HG03520 (cell line): ENCODE results near the gene PXDC1.
"Not testable (repeated sequence)": the region's sequence is repeated elsewhere in the genome, so short reads cannot be mapped to it uniquely, and the experiment has no call there.

ENCODE experiments used
- ATAC-seq: cut with Tn5 transposase; IDR thresholded peaks from one replicate; pipeline ENCODE4 v1.9.1; 2021; ENCODE audit warnings: mild to moderate bottlenecking, moderate library complexity; ENCODE audit not compliant: unreplicated experiment

Gene PXDC1

GRCh38 chr6:3737149-3737830 is 14.2 kb downstream of the PXDC1 start:
- ATAC-seq = no peak

- ATAC-seq = no peak
Measured at GRCh38 chr6:3735029-3735605, 16.4 kb downstream of the PXDC1 start.

- ATAC-seq = no peak
Measured at GRCh38 chr6:3734023-3734422, 17.5 kb downstream of the PXDC1 start.

GRCh38 chr6:3733321-3733925 is 18.1 kb downstream of the PXDC1 start:
- ATAC-seq = no peak

DNA sequence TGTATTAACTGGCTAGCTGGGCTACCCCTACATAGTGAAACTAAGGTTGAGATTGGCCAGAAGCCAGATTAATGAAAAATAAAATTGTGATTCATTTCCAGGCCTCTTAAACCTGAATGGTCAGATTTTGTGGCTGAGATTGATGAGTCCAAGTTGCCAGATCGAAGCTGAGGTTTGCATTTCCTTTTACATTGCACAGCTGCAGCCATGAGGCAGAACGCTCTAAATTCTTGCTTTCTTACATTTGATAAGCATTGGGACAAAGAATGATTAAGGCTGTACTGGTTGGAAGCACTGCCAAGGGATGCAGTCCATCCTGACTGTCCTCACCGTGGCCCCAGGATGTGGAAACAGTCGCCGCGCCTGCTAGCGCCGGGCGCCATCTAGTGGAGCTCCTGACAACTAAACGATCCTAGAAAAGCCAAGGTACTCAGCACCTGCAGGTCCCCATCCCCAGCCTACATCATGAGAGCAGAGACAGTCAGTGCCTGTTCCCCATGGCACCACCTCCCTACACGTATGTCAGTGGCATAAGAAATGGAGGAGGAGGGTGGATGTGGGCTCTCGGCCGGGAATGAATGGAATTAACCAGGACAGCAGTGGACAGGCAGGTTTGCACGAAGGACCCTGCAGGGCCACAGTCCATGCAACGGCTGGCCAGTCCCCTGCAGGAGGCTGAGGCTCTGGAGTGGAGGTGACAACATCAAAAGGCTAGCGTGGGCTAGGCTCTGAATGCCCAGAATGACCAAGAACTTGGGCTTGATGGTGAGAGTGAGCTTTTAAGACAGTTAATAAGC is 19.0 kb downstream of the PXDC1 start:
- no peak for ATAC-seq

DNA sequence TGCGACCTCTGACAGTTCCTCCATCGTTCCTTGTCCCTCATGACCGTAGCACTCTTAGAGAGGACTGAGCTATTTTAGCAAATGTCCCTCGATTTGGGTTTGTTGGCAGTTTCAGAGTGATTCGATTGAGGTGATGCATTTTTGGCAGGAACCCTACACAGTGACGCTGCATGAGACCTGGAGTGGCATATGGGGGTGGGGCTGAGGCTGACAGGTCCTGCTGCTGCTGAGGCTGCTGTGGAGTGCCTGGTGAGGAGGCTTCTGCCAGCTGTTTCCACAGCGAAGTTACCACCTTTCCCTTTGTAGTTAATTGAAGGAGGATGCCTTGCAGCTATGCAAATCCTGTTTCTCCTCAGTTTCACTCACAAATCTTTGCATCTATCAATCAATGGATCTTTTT is 19.8 kb downstream of the PXDC1 start:
- ATAC-seq = no peak

- no peak for ATAC-seq
Measured at GRCh38 chr6:3729603-3730344, 21.7 kb downstream of the PXDC1 start.

- ATAC-seq = no peak
Measured at GRCh38 chr6:3727593-3728108, 23.9 kb downstream of the PXDC1 start.

DNA sequence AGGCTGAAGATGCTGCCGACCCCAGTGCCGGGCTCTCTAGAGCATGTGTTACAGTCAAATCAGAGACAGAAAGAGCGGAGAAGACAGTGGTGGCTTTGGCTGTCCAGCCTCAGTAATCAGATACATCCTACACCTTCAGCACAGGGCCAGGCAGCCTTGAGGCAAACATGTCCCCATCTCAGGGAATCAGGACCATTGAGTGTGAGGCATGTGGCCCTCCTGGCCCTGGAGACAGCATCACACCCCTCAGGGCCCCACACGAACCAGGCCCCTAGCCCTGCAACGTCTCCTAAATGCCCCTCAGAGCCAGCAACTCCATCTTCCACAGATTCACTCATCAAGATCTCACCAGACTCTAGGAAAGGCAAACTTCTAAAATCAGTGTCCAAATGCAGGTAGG is 24.5 kb downstream of the PXDC1 start:
- no peak for ATAC-seq

- peak; percentile 72 for ATAC-seq
Measured at GRCh38 chr6:3726421-3726820, 25.1 kb downstream of the PXDC1 start.

DNA sequence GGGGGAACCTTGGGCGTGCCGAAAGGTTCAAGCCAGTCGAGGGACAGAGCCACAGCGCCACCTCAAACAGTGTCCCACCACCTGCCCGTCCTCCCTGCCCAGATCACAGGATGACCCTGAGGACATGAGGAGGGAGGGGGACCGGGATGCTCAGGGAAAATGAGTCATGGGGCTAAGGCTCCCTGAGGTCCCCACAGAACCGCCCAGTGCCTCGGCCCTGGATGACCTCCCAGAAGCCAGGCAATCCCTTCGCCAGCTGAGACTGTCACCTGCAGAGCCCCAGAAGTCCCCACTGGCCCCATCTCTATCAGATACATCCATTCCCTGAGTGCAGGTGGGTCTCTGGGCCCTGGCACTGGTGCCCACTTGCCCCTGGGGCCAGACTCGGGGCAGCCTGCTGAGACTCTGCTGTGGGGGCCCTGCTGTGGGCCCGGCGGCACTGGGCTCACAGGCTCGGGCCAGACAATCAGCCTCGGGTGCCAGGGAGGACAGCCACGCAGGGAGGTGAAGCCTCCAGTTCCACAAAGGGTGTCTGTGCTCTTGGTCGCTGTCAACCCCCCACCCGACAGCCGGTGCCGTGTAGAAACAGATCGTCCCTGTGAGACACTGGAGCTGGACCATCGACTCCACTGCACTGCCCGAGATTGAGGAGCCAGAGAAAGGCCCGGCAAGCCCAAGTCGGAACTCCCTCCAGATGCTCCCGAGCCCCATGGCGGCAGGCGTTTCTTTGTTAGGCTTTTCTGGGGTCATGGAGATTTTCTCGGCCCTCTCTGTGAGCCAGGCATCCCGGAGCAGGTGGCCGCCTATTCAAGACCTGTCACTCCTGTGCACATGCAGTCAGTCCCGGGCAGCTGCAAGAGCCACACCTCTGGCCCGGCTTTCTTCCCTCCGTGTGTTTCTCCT is 26.1 kb downstream of the PXDC1 start:
- ATAC-seq = no peak

DNA sequence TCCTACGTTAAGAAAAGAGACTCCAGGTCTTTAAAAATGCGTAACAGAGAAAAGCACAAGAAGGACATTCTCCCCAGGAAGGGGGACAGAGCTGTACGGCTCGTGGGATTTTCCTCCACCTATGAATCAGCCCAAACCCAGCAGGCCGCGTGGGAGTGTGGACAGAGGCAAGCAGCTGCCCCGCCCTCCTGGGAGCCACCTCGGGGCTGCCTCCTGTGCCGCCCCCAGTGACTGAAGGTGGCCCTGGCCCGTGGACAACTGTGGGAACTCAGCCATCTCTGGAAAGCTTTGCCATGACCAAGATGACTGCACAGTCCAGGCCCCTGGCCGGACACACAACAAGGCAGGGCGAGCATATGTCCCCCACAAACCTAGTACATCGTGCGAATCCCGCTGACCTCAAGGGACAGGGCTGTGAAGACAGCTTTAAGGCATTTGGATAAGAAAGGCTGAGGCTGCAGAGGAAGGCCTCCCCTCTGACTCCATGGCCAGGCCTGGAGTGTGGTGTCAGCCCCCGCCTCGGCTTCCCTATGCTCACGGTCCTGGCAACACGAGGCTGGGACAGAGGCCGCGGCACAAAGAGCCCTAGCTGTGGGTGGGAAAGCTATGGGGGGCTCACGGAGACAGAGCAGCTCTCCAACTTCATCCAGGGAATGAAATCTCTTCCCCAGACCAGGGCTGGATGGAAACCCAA is 26.9 kb downstream of the PXDC1 start:
- ATAC-seq = no peak

DNA sequence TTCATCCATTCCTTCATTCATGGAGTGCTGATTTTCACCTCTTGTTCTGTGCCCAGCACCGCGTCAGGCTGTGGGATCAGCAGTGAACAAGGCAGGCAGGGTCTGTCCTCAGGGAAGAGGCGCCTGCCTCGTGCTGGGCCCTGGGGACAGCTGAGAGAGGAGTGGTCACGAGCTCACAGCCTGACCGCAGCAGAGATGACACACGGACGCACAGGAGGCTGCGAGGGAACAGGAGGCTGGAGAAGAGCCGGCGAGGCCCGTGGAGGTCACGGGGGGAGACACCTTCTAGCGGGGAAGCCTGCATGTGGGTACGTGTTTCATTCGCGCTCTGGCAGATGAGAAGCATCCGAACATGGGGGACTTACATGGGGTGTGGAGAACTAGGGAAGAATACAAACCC is 27.5 kb downstream of the PXDC1 start:
- no peak for ATAC-seq

DNA sequence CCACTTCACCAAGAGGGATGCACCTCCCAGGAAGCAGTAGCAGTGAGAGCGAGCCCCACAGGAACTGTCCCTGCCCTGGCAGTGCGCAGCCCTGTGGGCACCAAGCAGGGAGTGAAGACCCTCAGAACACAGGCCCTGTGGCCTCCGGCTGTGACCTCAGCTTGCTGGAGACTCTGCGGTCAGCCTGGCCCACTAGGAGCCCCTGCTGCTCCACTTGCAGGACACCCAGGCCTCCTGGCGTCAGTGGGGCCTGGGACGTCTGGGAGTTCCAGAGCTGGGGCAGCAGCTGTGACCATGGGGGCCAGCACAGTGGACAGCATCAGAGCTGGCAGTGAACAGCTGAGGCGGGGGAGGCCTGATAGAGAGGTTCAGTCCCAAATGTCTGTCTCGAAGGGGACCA is 28.3 kb downstream of the PXDC1 start:
- ATAC-seq = no peak

DNA sequence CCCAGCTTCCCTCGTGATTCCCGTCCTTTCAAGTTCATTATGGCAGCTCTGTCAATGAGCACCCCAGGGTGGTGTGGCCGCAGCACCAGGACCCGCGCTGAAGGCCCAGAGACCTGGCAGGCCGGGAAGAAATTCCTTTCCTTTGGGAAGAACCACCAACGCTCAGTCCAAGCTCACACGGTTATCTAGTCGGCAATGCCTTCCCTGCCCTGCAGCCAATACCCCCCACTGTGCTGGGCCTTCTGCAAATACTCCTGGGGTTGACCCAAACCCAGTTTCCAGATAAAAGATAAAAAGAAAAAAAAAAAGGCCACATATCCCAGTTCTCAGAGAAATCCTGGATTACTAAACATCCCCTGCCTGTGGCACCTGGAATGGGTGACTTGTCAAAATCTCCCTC is 28.7 kb downstream of the PXDC1 start:
- no peak for ATAC-seq

GRCh38 chr6:3721810-3722621 is 29.5 kb downstream of the PXDC1 start:
- ATAC-seq = no peak

DNA sequence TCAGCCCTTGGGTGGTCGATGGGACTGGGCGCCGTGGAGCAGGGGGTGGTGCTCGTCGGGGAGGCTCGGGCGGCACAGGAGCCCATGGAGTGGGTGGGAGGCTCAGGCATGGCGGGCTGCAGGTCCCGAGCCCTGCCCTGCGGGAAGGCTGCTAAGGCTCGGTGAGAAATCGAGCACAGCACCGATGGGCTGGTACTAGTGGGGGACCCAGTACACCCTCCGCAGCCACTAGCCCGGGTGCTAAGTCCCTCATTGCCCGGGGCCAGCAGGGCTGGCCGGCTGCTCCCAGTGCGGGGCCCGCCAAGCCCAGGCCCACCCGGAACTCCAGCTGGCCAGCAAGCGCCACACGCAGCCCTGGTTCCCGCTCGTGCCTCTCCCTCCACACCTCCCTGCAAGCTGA is 30.7 kb downstream of the PXDC1 start:
- ATAC-seq = not testable (repeated sequence)
